GM19193 (cell line): ENCODE data around the gene PLCB4.

Source experiments
- POLR2A ChIP-seq: IDR thresholded peaks from 4 replicates; pipeline ENCODE4 v1.6.1; 2011; ENCODE audit not compliant: insufficient read depth, insufficient read length; ENCODE audit errors: extremely low read depth

Gene PLCB4

DNA sequence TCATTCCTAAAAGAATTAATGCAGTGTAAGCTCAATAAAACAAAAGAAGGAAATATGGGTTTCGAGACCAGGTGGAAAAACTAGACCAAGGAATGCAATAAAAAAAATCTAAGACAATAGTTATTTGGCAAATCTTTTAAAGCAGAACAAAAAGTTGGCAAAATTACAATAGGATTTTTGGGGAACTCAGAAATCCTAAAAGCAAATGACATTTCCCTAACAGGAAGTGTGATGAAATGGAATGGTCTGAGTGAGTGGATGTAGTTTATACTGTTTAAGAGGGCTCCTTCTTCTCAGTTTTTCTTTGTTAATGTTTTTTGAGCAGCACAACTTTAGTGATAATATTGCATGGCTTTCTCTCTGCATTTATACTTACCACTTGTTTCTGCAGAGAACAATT is 190.0 kb downstream of the PLCB4 start:
- TF ChIP-seq POLR2A = no peak

GRCh38 chr20:9260027-9260426 is 191.1 kb downstream of the PLCB4 start:
- TF ChIP-seq POLR2A = no peak

DNA sequence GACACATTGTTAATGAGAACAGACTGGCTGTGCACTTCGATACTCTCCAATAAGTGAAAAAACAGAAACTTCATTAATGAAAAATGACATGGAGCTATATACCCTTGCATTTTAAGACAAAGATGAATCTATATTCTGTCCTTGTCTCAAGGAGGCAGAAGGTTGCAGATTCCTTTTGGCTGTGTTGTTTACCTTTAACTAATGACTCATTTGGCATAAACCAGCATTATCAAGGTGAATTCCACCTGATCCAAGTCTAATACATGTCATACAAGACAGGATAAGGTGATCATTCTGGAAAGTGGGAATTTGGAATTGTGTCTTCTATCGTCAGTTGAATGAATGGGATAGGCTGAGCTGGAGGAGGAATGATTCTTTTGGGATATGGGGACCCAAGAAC is 192.9 kb downstream of the PLCB4 start:
- no peak for TF ChIP-seq POLR2A

DNA sequence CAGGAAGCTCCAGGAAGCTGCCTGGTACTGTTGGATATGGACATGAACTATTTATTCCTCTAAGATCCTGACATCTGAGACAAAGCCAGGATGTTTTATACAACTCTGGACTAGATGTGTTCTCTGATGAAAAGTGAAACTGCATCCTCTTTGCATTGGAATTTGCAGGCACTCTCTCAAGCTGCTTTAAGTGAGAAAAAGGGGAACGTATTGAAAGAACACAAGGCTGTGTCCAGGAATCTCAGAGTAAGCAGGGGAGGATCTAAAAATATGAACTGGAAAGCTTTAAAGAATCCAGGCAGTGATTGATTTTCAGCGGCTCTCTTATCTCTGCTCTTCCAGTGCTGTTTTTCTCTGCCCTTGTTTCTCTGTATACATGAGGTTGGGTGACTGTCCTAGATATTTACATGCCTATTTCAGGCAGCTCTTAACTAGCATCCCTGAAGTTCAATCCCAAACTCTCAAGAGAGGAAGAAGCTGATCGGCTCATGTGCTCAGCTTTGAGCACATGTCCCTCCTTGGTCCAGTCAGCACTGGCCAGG is 193.8 kb downstream of the PLCB4 start:
- TF ChIP-seq POLR2A = no peak

GRCh38 chr20:9269280-9269971 is 200.5 kb downstream of the PLCB4 start:
- no peak for TF ChIP-seq POLR2A

- no peak for TF ChIP-seq POLR2A
These were observed 201.9 kb downstream of the PLCB4 start for GRCh38 chr20:9270831-9271230.

GRCh38 chr20:9276966-9277468 is 208.1 kb downstream of the PLCB4 start:
- no peak for TF ChIP-seq POLR2A

DNA sequence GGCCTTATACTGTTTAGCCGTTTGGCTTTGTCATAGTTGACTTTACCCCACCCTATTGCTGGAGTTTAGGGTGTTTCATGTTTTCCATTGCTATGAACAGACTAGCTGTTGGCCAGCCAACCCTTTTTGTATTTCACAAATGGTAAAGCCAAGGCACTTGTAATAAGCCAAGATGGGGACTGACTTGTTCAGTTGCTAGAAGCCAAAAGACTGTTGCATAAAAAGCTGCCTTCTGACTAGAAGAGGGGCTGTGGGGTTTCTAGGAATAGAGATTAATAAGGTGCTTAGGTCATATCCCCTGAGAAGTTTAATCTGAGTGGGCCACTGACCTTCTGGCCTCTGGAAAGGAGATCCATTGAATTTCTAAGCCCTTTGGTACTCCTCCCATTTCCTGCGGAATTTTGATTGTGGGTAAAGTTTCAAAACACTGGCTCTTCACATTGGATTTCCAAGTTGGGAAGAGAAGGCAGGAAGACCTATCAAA is 211.1 kb downstream of the PLCB4 start:
- TF ChIP-seq POLR2A = no peak

- TF ChIP-seq POLR2A = no peak
These were observed 211.8 kb downstream of the PLCB4 start for GRCh38 chr20:9280666-9281065.

DNA sequence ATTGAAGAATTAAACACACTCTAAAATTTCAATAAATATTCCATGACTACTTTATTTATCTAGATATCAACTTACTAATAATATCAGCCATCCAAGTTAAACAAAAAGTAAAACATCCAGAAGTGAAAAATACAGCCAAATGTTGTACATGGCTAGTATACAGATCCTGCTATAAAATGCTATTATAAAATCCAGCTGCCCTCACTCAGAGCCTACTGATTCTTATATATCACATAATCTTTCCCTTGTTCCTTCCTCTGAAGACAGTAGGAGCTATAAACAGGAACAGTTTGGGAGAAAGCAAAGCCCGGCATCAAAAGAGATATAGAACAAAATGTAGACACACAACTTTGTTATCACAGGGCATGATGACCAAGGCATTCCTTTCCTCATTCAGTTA is 212.9 kb downstream of the PLCB4 start:
- no peak for TF ChIP-seq POLR2A

GRCh38 chr20:9285617-9286016 is 216.7 kb downstream of the PLCB4 start:
- TF ChIP-seq POLR2A = no peak

DNA sequence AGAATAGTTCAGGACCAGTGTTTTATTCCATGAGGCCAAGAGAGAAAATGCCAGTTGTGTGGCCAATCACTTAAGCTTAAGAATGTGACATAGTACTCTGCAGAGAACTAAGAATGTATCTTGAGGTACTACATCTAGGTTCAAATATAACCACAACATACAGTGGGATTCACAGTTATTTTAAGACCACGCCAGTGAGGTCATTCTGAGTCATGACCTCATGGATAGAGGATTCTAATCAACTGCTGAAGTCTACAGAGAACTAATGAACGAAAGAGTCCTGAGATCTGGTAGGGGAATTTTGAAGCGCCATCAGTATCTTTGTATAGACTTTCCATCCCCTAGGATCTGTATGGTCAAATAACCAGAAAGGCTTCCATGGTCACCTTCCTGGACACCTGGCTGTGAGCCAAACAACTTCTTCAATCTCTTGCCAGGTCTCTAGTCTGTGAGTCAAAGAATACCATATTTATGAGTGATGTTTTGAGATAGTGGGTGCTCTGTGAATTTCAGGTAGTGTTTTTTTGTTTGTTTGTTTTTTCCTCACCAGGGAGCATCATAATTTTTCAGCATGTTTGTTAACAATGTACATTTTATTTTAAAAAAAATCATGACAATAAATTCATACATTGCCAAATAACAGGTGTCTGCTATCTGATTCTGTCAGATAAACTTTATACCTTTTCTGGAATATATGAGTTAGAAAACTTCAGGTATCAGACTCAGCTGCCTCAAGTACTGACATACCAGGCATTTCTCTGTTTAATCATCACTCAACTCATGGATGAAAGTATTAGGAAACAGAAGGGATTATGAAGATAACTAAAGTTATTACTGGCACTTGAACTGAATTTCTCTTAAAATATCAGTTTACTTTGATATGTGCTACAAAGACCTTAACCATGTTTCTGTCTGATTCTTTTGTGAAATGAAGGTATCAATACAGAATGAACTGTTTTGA is 217.9 kb downstream of the PLCB4 start:
- TF ChIP-seq POLR2A = no peak

GRCh38 chr20:9287826-9288225 is 218.9 kb downstream of the PLCB4 start:
- TF ChIP-seq POLR2A = no peak

GRCh38 chr20:9290331-9290730 is 221.4 kb downstream of the PLCB4 start:
- TF ChIP-seq POLR2A = no peak

DNA sequence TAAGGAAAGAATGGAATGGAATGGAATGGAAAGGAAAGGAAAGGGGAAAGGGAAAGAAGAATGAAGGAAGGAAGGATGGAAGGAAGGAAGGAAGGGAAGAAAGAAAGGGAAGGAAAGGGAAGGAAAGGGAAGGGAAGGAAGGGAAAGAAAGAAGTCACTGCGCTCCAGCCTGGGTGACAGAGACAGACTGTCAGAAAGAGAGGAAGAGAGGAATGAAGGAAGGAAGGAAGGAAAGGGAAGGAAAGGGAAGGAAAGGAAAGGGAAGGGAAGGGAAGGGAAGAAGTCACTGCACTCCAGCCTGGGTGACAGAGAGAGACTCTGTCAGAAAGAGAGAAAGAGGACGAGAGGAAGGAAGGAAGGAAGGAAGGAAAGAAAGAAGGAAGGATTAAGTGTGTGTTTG is 224.3 kb downstream of the PLCB4 start:
- no peak for TF ChIP-seq POLR2A
